WTC11 (cell line): ENCODE data around the gene NAV3. TPM values are rescaled to one million over a fixed set of nuclear protein-coding genes. Genes with fewer than 3 reads are reported as not detected.

Source experiments
- ATAC-seq: fragments of 200-7000 bp; cut with Tn5 transposase; 2 replicates; pipeline ENCODE4 v1.10.0; 2021; ENCODE audit warnings: mild to moderate bottlenecking, moderate library complexity
- CTCF ChIA-PET: fragments of 300-600 bp; sonication (Branson Sonifier 250); formaldehyde crosslinking; loops from one replicate; lab custom pipeline; 2021; ENCODE audit warnings: antibody characterized with exemption; lab: Charles Lee
- POLR2A ChIA-PET: fragments of 350-600 bp; sonication (Branson Sonifier 250); formaldehyde crosslinking; loops from one replicate; lab custom pipeline; 2021; ENCODE audit warnings: antibody characterized with exemption; lab: Charles Lee
- DNase-seq: peaks from one replicate; pipeline ENCODE4 v3.0.0; 2021; ENCODE audit warnings: low spot score
- H3K27ac Mint-ChIP-seq: 2 replicates; pipeline ENCODE4 v1.8.0; 2021; ENCODE audit warnings: mixed read lengths
- H3K27me3 Mint-ChIP-seq: 2 replicates; pipeline ENCODE4 v1.8.0; 2021; ENCODE audit warnings: low read depth, mild to moderate bottlenecking, moderate library complexity, mixed read lengths
- H3K36me3 Mint-ChIP-seq: 2 replicates; pipeline ENCODE4 v1.8.0; 2021; ENCODE audit warnings: mixed read lengths
- H3K4me1 Mint-ChIP-seq: 2 replicates; pipeline ENCODE4 v1.8.0; 2022; ENCODE audit warnings: mixed read lengths
- H3K4me3 Mint-ChIP-seq: 2 replicates; pipeline ENCODE4 v1.8.0; 2021; ENCODE audit warnings: mild to moderate bottlenecking, moderate library complexity, mixed read lengths
- H3K9me3 Mint-ChIP-seq: 2 replicates; pipeline ENCODE4 v1.8.0; 2021; ENCODE audit warnings: mixed read lengths
- AR ChIP-seq: fragments of 250-450 bp; sonication (Bioruptor Pico); IDR thresholded peaks from 2 replicates; pipeline ENCODE4 v1.9.0; 2021; ENCODE audit warnings: mild to moderate bottlenecking
- ATF2 ChIP-seq: sonication (generic); formaldehyde crosslinking; IDR thresholded peaks from 2 replicates; pipeline ENCODE4 v1.8.1; 2022; ENCODE audit warnings: low read depth, missing genetic modification reagents, borderline replicate concordance
- CDX4 ChIP-seq: fragments of 250-450 bp; sonication (Bioruptor Pico); IDR thresholded peaks from 2 replicates; pipeline ENCODE4 v1.9.0; 2021; ENCODE audit warnings: moderate library complexity, mild to moderate bottlenecking, inconsistent platforms, borderline replicate concordance
- E2F1 ChIP-seq: sonication (generic); formaldehyde crosslinking; IDR thresholded peaks from 2 replicates; pipeline ENCODE4 v1.8.0; 2022; ENCODE audit warnings: mild to moderate bottlenecking, missing genetic modification reagents
- ERG ChIP-seq: fragments of 250-450 bp; sonication (Bioruptor Pico); IDR thresholded peaks from 2 replicates; pipeline ENCODE4 v1.8.0; 2021; ENCODE audit warnings: mild to moderate bottlenecking
- ESRRA ChIP-seq: sonication (generic); formaldehyde crosslinking; IDR thresholded peaks from 2 replicates; pipeline ENCODE4 v1.8.1; 2022; ENCODE audit warnings: mild to moderate bottlenecking, missing genetic modification reagents, borderline replicate concordance
- HMGXB4 ChIP-seq: sonication (generic); formaldehyde crosslinking; IDR thresholded peaks from 2 replicates; pipeline ENCODE4 v1.8.1; 2023; ENCODE audit warnings: mild to moderate bottlenecking, moderate library complexity, missing genetic modification reagents
- IRF1 ChIP-seq: sonication (generic); formaldehyde crosslinking; IDR thresholded peaks from 2 replicates; pipeline ENCODE4 v1.8.0; 2023; ENCODE audit warnings: missing genetic modification reagents
- NFATC4 ChIP-seq: fragments of 250-450 bp; sonication (Bioruptor Pico); IDR thresholded peaks from 2 replicates; pipeline ENCODE4 v1.9.0; 2021; ENCODE audit warnings: mild to moderate bottlenecking
- SMAD4 ChIP-seq: sonication (generic); formaldehyde crosslinking; IDR thresholded peaks from 2 replicates; pipeline ENCODE4 v1.8.0; 2022; ENCODE audit warnings: mild to moderate bottlenecking, missing genetic modification reagents
- ZMAT4 ChIP-seq: fragments of 250-450 bp; sonication (Bioruptor Pico); IDR thresholded peaks from 2 replicates; pipeline ENCODE4 v1.9.0; 2021; ENCODE audit warnings: mild to moderate bottlenecking
- ZNF281 ChIP-seq: sonication (generic); formaldehyde crosslinking; IDR thresholded peaks from 2 replicates; pipeline ENCODE4 v1.8.0; 2023; ENCODE audit warnings: mild to moderate bottlenecking, missing genetic modification reagents
- ZNF317 ChIP-seq: sonication (generic); formaldehyde crosslinking; IDR thresholded peaks from 2 replicates; pipeline ENCODE4 v1.8.1; 2023; ENCODE audit warnings: low read depth, mild to moderate bottlenecking, moderate library complexity, missing genetic modification reagents, borderline replicate concordance
- ZNF512 ChIP-seq: sonication (generic); formaldehyde crosslinking; IDR thresholded peaks from 2 replicates; pipeline ENCODE4 v1.8.1; 2022; ENCODE audit warnings: missing genetic modification reagents, borderline replicate concordance
- total RNA-seq: library from RNA; stranded (reverse); gene quantifications from 3 replicates; pipeline ENCODE4 v1.2.3, GENCODE V29; 2021

The NAV3 gene
- total RNA-seq, 1 experiment from 2014 or later, result 3.3 TPM

- no peak for TF ChIP-seq ATF2 (CRISPR knock-in tag)
Observed at GRCh38 chr12:77786675-77787074, 44.0 kb upstream of the NAV3 start (continued).

GRCh38 chr12:77788231-77789168 lies 42.2 kb upstream of the NAV3 start:
- no peak for DNase-seq
- TF ChIP-seq SMAD4 (CRISPR knock-in tag) (no peak), ERG (CRISPR knock-in tag) (no peak), CDX4 (no peak), NFATC4 (CRISPR knock-in tag) (no peak), AR (CRISPR knock-in tag) (no peak), ZNF281 (no peak), HMGXB4 (CRISPR knock-in tag) (no peak), ESRRA (CRISPR knock-in tag) (no peak), ZNF317 (CRISPR knock-in tag) (no peak), E2F1 (CRISPR knock-in tag) (no peak), ZMAT4 (CRISPR knock-in tag) (no peak), IRF1 (CRISPR knock-in tag) (no peak), ZNF512 (CRISPR knock-in tag) (no peak)
- Mint-ChIP-seq H3K9me3 (peaks cover 3% of the 10 kb centered on the region; the same call in 1 of the 2 replicates), H3K4me1 (peaks cover 18% of the 10 kb centered on the region), H3K4me3 (no peak overlapping the region), H3K36me3 (no peaks in the 10 kb centered on the region), H3K27ac (no peak overlapping the region), H3K27me3 (no peaks in the 10 kb centered on the region; the same call in 1 of the 2 replicates)
- ATAC-seq, result peak; percentile 62
- CTCF ChIA-PET, result interaction anchor here (0.6 kb wide), 1 partner anchor 659 kb away, joined by 3 read pairs; no protein-coding TSS in a partner anchor
- POLR2A ChIA-PET, result interaction anchor here (0.6 kb wide), 1 partner anchor 276 kb away, joined by 4 read pairs; no protein-coding TSS in a partner anchor
